GM19468 (cell line): ENCODE results near the gene CDH12.
"Not testable (repeated sequence)": the region's sequence is repeated elsewhere in the genome, so short reads cannot be mapped to it uniquely, and the experiment has no call there.

Source experiments
- ATAC-seq: cut with Tn5 transposase; IDR thresholded peaks from one replicate; pipeline ENCODE4 v1.9.1; 2021; ENCODE audit warnings: mild to moderate bottlenecking, moderate library complexity, moderate number of reproducible peaks; ENCODE audit not compliant: unreplicated experiment; ENCODE audit errors: extremely low read depth

CDH12 gene

DNA sequence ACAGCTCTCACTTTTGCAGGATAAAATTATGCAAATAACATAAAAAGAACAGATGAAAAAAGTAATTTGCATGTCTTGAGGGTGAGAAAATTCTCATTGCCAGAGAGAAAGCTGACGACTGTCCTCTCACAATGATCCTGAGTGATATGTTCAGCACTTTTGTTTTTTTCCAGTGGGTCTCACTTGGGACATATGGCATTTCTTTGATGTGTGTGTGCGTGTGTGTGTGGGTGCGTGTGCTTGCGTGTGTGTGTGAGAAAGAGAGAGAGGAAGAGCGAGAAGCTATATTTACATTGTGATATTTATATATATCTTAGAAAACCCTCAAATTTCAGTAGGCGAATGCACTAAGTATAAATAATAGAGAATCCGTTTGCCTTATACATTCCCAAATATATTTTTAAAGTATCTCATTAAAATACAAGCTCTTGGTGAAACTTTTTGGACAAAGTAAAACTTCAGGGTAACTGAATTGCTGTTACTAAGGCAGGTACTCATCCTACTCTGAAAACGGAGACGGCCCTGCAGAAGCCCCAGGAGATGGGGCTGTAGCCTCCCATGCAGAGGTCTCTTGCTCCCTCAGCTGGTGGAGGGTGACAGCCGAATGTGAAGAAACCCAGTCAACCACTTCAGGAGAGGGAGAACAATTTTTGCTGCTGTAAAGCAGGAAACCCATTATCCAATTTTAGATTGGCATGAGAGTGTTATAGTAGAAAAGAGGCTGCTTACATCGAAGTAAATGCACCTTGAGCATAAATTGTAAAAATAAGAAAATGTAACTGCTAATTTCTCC, 639.2 kb downstream of the CDH12 start:
- not testable (repeated sequence) for ATAC-seq

DNA sequence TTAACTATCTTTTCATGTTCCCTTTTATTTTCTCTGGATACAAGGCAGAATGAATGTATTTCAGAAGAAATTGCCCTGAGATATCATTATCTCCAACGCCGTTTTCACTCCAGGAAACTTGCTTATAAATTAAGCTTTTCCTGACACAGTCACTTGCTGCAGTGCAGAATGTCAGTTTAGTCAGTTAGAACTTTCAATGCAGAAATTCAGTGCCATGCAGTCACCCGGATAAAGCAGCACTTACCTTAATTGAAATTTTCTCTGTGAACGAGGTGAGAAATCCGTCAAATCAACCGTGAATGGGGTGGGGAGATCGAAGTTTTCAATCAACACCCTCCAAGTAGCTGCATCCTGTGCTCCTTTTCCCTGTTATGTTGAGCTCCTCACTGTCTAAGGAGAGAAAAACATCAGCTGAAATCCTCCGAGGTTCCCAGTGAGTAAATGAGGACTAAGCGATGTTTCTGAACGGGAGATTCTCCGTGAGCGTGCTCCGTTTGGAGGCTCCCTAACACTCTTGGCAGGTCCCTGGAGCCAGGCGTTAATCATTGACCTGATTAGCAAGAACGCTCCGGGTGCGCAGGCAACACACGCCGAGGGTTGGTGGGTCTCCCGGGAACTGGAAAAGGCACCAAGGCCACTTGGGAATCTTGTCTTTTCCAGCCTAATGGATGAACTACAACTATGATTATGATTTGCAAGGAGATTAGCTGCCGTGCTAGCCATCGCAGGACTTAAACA, 640.7 kb downstream of the CDH12 start:
- not testable (repeated sequence) for ATAC-seq

- ATAC-seq, result not testable (repeated sequence)
Observed at GRCh38 chr5:22208463-22208862, 644.7 kb downstream of the CDH12 start.

- ATAC-seq, result not testable (repeated sequence)
Observed at GRCh38 chr5:22188651-22189050, 664.5 kb downstream of the CDH12 start.

GRCh38 chr5:22187632-22188228, 665.4 kb downstream of the CDH12 start:
- not testable (repeated sequence) for ATAC-seq

DNA sequence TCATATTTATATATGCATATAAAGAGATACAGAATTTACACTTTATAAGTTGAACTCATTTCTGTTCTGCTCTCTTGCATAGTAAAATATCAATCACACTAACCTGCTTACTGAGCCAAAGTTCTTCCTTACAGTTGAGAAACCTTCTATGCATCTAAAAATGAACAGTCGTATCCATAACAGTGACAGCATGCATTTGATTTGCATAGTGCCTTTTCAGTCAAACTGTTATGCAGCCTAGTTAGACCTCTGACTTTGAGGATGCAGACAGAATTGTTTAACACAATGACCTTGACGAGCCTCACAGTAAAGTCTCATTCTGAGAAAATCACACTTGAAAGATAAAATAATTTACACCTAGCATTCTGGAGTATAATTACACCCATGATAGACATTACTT, 683.9 kb downstream of the CDH12 start:
- ATAC-seq, result not testable (repeated sequence)

GRCh38 chr5:22168704-22169103, 684.4 kb downstream of the CDH12 start:
- ATAC-seq, result not testable (repeated sequence)

- not testable (repeated sequence) for ATAC-seq
Observed at GRCh38 chr5:22165931-22166330, 687.2 kb downstream of the CDH12 start.

- ATAC-seq, result not testable (repeated sequence)
Observed at GRCh38 chr5:22164910-22165748, 688.0 kb downstream of the CDH12 start.

GRCh38 chr5:22156953-22157352, 696.2 kb downstream of the CDH12 start:
- ATAC-seq, result not testable (repeated sequence)

DNA sequence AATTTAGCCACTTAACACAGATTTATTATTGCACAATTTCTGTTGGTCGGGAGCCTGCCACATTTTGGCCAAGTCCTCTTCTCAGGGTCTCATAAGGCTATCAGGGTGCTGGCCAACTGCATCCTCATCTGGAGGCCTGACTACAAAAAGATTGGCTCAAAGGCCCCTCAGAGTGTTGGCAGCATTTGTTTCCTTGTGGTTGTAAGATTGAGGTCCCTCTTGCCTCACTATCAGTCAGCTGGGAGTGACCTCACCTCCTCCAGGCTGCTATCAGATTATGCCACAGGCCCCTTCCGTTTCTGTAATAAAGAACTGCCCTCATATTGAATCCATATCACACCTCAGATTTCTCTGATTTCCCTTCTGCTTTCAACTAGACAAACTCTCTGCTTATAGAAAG, 698.4 kb downstream of the CDH12 start:
- not testable (repeated sequence) for ATAC-seq

- ATAC-seq, result not testable (repeated sequence)
Observed at GRCh38 chr5:22151801-22152200, 701.3 kb downstream of the CDH12 start.

DNA sequence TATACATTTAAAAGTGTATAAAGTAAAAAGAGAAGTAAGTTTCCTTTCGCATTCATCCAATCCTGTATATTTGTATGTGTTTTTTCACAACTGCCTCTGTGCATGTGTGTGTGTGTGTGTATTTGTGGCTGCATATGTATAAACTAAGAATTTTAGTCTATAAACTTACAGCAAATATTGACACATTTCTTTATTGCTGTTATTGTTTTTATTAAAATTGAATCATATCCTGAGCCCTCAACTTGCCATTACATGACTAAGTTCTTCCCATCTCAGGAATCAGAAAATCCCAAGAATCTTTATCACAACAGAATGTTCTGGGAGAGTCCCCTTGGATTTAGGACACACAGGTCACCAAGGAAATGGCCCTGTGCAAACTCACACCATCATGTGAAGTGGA, 712.7 kb downstream of the CDH12 start:
- ATAC-seq, result not testable (repeated sequence)

DNA sequence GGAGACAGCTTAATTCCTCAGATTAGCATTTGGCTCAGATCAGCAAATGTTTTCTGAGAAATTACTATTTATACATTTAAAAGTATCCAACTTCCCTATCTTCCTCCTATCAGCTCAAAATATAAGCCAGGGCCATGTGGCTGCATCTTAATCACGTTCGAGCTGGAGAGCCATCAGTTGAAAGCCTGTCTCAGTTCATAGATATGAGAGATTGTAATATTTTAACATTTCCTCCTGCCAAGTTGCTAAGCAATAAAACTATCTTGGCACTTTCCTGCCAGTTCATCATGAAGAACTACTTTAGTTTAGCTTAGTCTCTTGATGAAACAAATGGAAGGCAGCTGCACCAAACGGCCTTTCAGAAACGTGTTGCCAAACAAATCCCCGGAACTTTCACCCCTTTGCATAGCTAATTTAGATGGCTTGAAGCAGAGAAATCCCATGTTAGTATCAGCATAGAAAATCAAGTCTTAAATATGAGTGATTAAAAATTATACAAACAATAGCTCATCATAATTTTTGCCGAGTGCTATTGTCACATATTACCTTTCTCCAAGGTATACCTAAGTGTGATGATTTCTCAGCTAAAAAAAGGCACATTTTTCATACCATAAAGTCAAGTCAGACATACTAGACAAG, 713.4 kb downstream of the CDH12 start:
- not testable (repeated sequence) for ATAC-seq

- no peak for ATAC-seq
Observed at GRCh38 chr5:22111320-22111719, 741.8 kb downstream of the CDH12 start.

- no peak for ATAC-seq
Observed at GRCh38 chr5:22109315-22109714, 743.8 kb downstream of the CDH12 start.

DNA sequence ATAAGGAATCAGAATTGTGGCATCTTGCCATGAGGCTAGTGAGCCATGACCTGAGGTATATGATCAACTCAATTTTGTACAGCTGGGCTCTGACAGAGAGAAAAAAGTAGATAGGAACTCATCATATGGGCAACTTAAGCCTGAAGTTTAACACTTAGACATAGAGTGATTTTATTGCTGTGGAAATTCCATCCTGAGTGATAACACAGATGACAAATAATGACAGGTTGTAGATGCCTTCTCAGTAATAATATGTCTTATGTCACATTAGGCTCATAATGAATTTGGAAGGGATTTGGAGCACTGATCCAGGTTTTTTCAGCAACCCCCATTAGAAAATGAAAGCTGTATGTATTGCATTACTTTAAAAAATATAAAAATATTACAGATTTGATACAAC, 744.6 kb downstream of the CDH12 start:
- ATAC-seq, result no peak

DNA sequence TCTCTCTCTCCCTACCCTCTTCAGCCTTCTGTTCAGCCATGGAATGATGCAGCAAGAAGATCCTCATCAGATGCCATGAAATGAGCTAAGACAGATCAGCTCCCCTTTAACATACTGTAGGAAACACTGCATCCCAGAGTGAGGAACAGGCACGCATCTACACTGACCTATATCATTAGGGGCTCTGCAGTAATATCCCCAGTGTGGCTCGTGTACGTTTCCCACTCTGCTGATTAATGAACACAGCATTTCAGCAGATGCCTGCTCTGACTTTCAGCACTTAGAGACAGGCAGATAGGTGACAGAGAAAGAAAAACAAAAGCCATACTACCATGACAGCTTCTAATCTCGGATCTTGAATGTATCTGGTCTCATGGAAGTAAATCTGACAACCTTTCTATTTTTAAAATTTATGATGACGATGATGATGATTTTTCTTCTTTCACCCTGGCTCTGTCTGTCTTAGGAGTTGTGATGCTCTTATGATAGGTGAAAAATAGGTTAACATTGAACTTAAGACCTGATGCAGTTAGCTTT, 750.3 kb downstream of the CDH12 start:
- ATAC-seq, result no peak

GRCh38 chr5:22088517-22088916, 764.6 kb downstream of the CDH12 start:
- ATAC-seq, result no peak
